ENCODE measurements around the gene TUBB2B. TPM values are rescaled to one million over a fixed set of nuclear protein-coding genes. Genes with fewer than 3 reads are reported as not detected.

The TUBB2B gene
- total and polyA plus RNA-seq, 9 of the 15 experiments (the other 6 are each of a cell fraction or from before 2014, with no cell fraction given): 0.11 to 9.7 (median 4.6) TPM

DNA sequence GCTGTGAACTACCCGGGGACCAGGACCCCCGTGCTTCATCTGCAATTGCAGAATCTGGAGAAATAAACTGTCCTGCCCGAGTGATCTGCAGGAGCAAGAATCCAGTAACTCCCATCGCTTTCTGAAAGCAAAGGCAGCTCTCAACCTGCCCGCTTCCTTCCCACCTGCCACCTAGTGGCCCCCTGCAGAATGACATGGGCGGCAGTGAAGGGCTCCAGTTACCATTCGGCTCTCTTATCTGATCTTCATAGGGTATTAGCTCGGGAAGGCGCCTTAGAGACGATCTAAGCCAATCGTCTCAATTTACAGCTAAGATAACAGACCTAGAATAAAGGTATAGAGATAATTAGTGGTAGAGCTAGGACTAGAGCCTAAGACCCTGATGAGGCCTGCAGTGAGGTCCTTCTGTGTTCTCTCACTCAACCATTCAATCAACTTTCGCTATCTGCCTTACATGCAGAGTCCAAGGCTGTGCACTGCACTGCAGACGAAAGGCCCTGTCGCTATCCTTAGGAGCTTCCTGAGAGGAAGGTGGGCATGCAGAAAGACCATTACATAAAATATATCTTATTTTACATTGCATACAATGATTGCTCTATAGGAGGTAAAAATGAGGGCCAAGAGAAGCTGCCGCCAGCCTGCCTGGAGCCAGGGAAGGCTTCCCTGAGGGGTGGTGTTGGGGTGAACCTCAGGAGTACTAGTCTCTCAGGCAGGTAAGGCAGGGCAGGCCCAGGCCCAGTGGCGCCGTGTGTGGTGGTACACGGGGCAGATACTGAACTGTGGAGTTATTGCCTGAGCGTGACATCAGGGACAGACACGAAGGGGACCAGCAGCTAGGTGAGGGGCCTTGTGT lies 24.2 kb upstream of the TUBB2B start (continued):
- TF ChIP-seq ZNF263 (CRISPR knock-in tag; IDR thresholded peaks at IDR 0.05; ENCODE audit: borderline replicate concordance): peak; percentile 56; the same call in 1 of the 2 replicates
- TF ChIP-seq NBN (IDR thresholded peaks at IDR 0.05; ENCODE audit: low read depth): 0 out of 2 replicates have a peak, but pooled peaks have one; percentile 43
- TF ChIP-seq, protein P1, sequence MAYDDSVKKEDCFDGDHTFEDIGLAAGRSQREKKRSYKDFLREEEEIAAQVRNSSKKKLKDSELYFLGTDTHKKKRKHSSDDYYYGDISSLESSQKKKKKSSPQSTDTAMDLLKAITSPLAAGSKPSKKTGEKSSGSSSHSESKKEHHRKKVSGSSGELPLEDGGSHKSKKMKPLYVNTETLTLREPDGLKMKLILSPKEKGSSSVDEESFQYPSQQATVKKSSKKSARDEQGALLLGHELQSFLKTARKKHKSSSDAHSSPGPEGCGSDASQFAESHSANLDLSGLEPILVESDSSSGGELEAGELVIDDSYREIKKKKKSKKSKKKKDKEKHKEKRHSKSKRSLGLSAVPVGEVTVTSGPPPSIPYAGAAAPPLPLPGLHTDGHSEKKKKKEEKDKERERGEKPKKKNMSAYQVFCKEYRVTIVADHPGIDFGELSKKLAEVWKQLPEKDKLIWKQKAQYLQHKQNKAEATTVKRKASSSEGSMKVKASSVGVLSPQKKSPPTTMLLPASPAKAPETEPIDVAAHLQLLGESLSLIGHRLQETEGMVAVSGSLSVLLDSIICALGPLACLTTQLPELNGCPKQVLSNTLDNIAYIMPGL (CRISPR knock-in tag; IDR thresholded peaks at IDR 0.05): no peak
- TF ChIP-seq E2F3 (CRISPR knock-in tag; IDR thresholded peaks at IDR 0.05): no peak
- peak; percentile 95 for TF ChIP-seq XRCC5 (IDR thresholded peaks at IDR 0.05; ENCODE audit: low read depth, low read length)
- TF ChIP-seq TCFL5 (CRISPR knock-in tag; conservative IDR thresholded peaks at IDR 0.05): no peak
- TF ChIP-seq KAT2B (IDR thresholded peaks at IDR 0.05; ENCODE audit: low read depth, low read length): no peak
- TF ChIP-seq ATF6 (CRISPR knock-in tag; IDR thresholded peaks at IDR 0.05): 0 out of 2 replicates have a peak, but pooled peaks have one; percentile 57
- 0 out of 2 replicates have a peak, but pooled peaks have one; percentile 35 for TF ChIP-seq HCFC1 (IDR thresholded peaks at IDR 0.05; ENCODE audit: low read depth, low read length)
- no peak for TF ChIP-seq ZNF507 (tag; conservative IDR thresholded peaks at IDR 0.05)
- peak in 1 of 2 experiments; percentile 51; a peak in 1 of 4 replicates for TF ChIP-seq ARNT (IDR thresholded peaks at IDR 0.05)
- peak; percentile 23 for TF ChIP-seq HMGN3 (IDR thresholded peaks at IDR 0.05; ENCODE audit: borderline replicate concordance, extremely low read depth, insufficient read length, low read depth, low read length)
- TF ChIP-seq ZBTB9 (CRISPR knock-in tag; IDR thresholded peaks at IDR 0.05): no peak
- TF ChIP-seq ZBTB33 (CRISPR knock-in tag; IDR thresholded peaks at IDR 0.05): peak; percentile 37; the same call in 1 of the 2 replicates
- peak; percentile 57 for TF ChIP-seq HDGF (IDR thresholded peaks at IDR 0.05)
- 0 out of 2 replicates have a peak, but pooled peaks have one; percentile 45 for TF ChIP-seq BMI1 (IDR thresholded peaks at IDR 0.05; ENCODE audit: low read length)
- no peak for TF ChIP-seq DIDO1 (tag; IDR thresholded peaks at IDR 0.05; ENCODE audit: low read depth)
- TF ChIP-seq, protein P2, sequence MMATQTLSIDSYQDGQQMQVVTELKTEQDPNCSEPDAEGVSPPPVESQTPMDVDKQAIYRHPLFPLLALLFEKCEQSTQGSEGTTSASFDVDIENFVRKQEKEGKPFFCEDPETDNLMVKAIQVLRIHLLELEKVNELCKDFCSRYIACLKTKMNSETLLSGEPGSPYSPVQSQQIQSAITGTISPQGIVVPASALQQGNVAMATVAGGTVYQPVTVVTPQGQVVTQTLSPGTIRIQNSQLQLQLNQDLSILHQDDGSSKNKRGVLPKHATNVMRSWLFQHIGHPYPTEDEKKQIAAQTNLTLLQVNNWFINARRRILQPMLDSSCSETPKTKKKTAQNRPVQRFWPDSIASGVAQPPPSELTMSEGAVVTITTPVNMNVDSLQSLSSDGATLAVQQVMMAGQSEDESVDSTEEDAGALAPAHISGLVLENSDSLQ (IDR thresholded peaks at IDR 0.05): peak; percentile 67
- no peak for TF ChIP-seq ZNF212 (CRISPR knock-in tag; IDR thresholded peaks at IDR 0.05)
- TF ChIP-seq EP400 (IDR thresholded peaks at IDR 0.05): peak; percentile 54; the same call in 1 of the 2 replicates
